ENCODE results near the gene CAB39.

- TF ChIP-seq CTCF (optimal IDR thresholded peaks at IDR 0.05 in 1 of 3, IDR thresholded peaks at IDR 0.05 in 1 of 3, conservative IDR thresholded peaks at IDR 0.05 in 1 of 3; ENCODE audit: extremely low read depth in 1 of 3, insufficient read depth in 2 of 3, low read length in 3 of 3) (peak; percentile 54 to 72 (median 63)), EZH2 (IDR thresholded peaks at IDR 0.05; ENCODE audit: low read length) (no peak)
Measured at GRCh38 chr2:230762317-230762896, 49.8 kb downstream of the CAB39 start.

All from keratinocyte (primary cell).